Neural cell (in vitro differentiated cells): ENCODE results near the gene BIRC2.

Experiments
- CTCF ChIP-seq: fragments of 450-650 bp; IDR thresholded peaks from 2 replicates; pipeline ENCODE4 v1.5.1; 2014; ENCODE audit warnings: antibody characterized with exemption, mild to moderate bottlenecking, moderate library complexity; ENCODE audit not compliant: poor library complexity, severe bottlenecking
- TAF1 ChIP-seq: IDR thresholded peaks from 2 replicates; pipeline ENCODE4 v1.6.1; 2012; ENCODE audit warnings: low read depth

- TF ChIP-seq TAF1 (no peak), CTCF (peak; percentile 80)
Observed at GRCh38 chr11:102341844-102342318, 5.1 kb upstream of the BIRC2 start.
